ENCODE measurements around the gene TMEM94. TPM values are rescaled to one million over a fixed set of nuclear protein-coding genes. Genes with fewer than 3 reads are reported as not detected.

The TMEM94 gene
- total and polyA plus RNA-seq, 9 of the 15 experiments (the other 6 are each of a cell fraction or from before 2014, with no cell fraction given) = 0.35 to 48.1 (median 14.4) TPM

DNA sequence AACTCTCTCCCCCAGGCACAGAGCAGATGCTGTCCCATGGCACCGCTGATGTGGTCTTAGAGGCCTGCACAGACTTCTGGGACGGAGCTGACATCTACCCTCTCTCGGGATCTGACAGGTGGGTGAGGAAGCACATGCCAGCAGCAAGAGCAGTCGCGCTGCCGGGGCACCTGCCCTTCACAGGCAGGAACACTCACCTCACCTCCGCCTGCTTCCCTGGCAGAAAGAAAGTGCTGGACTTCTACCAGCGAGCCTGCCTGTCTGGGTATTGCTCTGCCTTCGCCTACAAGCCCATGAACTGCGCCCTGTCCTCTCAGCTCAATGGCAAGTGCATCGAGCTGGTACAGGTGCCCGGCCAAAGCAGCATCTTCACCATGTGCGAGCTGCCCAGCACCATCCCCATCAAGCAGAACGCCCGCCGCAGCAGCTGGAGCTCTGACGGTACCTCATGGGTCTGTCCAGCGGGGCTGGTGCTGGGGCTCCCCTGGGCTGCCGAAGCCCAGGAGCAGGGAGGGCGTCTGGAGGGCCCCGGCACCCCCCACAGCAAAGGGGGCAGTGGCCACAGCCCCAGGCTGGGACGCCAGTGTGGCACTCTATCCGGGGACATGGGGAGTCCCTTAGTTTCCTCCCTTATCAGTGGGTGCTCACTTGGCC, 37.2 kb downstream of the TMEM94 start (continued):
- TF ChIP-seq, protein P1, sequence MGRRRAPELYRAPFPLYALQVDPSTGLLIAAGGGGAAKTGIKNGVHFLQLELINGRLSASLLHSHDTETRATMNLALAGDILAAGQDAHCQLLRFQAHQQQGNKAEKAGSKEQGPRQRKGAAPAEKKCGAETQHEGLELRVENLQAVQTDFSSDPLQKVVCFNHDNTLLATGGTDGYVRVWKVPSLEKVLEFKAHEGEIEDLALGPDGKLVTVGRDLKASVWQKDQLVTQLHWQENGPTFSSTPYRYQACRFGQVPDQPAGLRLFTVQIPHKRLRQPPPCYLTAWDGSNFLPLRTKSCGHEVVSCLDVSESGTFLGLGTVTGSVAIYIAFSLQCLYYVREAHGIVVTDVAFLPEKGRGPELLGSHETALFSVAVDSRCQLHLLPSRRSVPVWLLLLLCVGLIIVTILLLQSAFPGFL (CRISPR knock-in tag; IDR thresholded peaks at IDR 0.05) = no peak

DNA sequence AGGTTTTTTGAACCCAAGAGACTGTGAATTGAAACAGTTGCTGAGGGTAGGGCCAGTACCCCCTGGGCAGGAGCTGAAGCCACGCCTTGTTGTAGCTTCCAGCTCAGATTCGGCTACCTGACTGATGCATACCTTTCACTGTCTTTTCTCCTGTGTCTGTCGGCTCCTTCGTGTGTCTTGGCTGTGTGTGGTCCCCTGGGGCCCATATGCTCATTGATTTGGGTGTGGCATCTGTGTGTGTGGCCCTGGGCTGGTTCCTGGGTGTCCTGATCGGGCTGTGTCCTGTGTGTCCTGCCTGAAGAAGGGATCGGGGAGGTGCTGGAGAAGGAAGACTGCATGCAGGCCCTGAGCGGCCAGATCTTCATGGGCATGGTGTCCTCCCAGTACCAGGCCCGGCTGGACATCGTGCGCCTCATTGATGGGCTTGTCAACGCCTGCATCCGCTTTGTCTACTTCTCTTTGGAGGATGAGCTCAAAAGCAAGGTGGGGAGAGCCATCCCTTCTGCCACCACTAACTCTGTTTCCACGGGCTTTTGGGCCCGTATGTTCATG, 38.0 kb downstream of the TMEM94 start:
- no peak overlapping the region for H3K4me3 ChIP-seq
- H3K4me2 ChIP-seq (ENCODE audit: insufficient read depth, low read length) = no peak overlapping the region
- no peaks in the 10 kb centered on the region for H4K20me1 ChIP-seq (replicated peaks; ENCODE audit: control insufficient read depth, insufficient read depth, low read length)
- FAIRE-seq = no peak
- intact Hi-C loops (cut with micrococcal nuclease) (no loop called here), in situ Hi-C loops (cut with MboI) (no loop called here)
- no peak overlapping the region; a peak in 2 of 4 replicates for H3K9ac ChIP-seq (ENCODE audit: insufficient read depth in 1 of 2, low read depth in 2 of 2, low read length in 2 of 2)
- TF ChIP-seq PTTG1 (tag; IDR thresholded peaks at IDR 0.05; ENCODE audit: low read depth) = no peak
- TF ChIP-seq PHF21A (IDR thresholded peaks at IDR 0.05; ENCODE audit: borderline replicate concordance, low read depth) = no peak
- TF ChIP-seq WHSC1 (IDR thresholded peaks at IDR 0.05; ENCODE audit: low read length) = no peak
- POLR2A ChIA-PET = interaction anchor here (0.7 to 1.5 kb wide), 2 partner anchors 8 to 12 kb away, joined by 4 to 7 read pairs; no protein-coding TSS in a partner anchor
- no peak for DNase-seq (ENCODE audit: extremely low read depth in 1 of 4, low spot score in 3 of 4)
- no peak overlapping the region for H3K27ac ChIP-seq (ENCODE audit: extremely low read depth, low read depth, low read length)
- peaks cover 49% of the 10 kb centered on the region; the same call in 2 of the 3 replicates for H3K36me3 ChIP-seq (ENCODE audit: control insufficient read depth, insufficient read depth, low read length)
- no TSS peak for BruUV-seq (replicated peaks)
- ATAC-seq = no peak
- no peak overlapping the region for H2AFZ ChIP-seq (ENCODE audit: low read depth, low read length)
- no peaks in the 10 kb centered on the region for H3K27me3 ChIP-seq (ENCODE audit: control insufficient read depth in 2 of 2, insufficient read depth in 2 of 2, low read length in 2 of 2)
- H3K9me1 ChIP-seq (ENCODE audit: control insufficient read depth, insufficient read depth, low read length) = peaks cover 3% of the 10 kb centered on the region
- H3K4me1 ChIP-seq (replicated peaks in 1 of 2; ENCODE audit: control insufficient read depth in 2 of 2, insufficient read depth in 2 of 2, low read length in 2 of 2) = peaks cover 0 to 30% of the 10 kb centered on the region in 2 experiments; a peak in 2 of 5 replicates
- H3K9me3 ChIP-seq (replicated peaks; ENCODE audit: control insufficient read depth, insufficient read depth, low read depth, low read length) = no peaks in the 10 kb centered on the region
- WGBS (ENCODE audit: insufficient coverage, low coverage, missing lambda C conversion rate) = 69% methylated on average over 14 of the region's 14 CpGs
- no peaks in the 10 kb centered on the region for H3K79me2 ChIP-seq (ENCODE audit: control insufficient read depth, insufficient read depth, low read length)
- CTCF ChIA-PET (ENCODE audit: low intra/inter-chr PET ratio) = no interaction called here
